DMS114 treated with DMSO at 0.1 percent for 48 hours (cell line): ENCODE data around the gene TANGO2.

Source experiments
- DNase-seq: peaks from one replicate; lab custom pipeline; 2025; ENCODE audit not compliant: unreplicated experiment; lab: John Stamatoyannopoulos, UW

Gene TANGO2

DNA sequence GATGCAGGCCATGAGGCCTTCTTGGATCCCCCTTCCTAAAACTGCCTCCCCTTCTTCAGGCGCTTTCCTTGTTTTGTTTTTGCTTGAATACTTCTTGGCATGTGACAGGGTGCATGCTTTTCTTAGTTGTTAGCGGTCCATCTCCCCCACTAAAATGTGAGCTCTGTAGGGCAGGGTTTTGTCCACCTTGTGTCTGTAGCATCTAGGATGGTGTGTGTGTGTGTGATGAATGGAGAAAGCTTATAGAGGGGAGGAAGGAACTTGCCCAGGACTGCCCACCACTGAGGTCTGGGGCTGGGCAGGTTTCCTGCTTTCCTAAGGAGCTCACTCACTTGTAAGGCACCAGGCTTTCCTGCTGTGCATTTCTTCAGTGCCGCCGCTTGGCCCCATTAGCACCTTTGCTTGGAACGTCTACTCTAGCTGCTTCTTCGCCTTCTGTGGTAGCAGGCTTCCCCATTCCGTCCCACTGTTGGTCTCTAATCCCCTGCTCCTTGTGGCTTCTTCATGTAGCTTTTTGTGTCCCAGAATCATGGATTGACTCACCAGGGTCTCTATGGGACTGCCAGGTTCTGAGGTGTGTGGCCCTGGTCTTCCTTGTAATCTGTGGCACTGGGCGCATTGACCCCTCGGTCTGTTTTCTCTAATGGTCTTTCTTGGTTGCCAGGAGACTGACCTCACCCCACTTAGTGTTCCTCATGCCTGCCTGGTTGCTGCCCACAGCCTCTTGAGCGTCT lies 62.4 kb downstream of the TANGO2 start:
- no peak for DNase-seq

DNA sequence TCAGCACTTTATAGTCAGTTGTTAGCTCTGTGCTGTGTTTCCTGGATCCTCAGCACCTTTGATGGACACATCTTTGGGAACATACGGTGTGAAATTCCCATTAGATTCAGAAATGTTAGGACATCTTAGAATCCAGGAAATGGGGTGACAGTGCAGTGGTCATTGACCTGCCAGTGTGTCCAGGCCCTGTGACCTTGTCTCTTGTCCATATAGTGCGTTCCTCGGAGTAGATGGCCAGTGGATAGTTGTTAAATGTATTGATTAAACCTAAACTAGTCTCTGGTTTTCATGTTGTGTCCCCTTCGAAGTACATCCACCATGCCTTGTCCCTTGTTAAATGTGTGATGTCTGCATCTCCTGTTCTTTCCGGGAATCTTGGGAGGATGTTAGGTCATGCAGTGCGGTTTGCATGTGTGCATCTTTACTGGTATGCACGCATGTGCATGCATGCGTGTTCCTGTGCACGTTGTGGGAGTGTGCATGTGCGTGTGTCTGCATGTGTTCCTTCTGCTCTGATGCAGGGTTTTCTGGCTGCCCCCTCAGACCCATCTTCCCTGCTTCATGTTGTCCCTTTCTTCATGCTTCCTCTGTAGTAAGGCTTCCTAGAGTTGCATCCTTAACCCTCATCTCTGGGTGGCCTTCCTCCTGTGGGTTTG lies 63.1 kb downstream of the TANGO2 start:
- DNase-seq, result no peak

DNA sequence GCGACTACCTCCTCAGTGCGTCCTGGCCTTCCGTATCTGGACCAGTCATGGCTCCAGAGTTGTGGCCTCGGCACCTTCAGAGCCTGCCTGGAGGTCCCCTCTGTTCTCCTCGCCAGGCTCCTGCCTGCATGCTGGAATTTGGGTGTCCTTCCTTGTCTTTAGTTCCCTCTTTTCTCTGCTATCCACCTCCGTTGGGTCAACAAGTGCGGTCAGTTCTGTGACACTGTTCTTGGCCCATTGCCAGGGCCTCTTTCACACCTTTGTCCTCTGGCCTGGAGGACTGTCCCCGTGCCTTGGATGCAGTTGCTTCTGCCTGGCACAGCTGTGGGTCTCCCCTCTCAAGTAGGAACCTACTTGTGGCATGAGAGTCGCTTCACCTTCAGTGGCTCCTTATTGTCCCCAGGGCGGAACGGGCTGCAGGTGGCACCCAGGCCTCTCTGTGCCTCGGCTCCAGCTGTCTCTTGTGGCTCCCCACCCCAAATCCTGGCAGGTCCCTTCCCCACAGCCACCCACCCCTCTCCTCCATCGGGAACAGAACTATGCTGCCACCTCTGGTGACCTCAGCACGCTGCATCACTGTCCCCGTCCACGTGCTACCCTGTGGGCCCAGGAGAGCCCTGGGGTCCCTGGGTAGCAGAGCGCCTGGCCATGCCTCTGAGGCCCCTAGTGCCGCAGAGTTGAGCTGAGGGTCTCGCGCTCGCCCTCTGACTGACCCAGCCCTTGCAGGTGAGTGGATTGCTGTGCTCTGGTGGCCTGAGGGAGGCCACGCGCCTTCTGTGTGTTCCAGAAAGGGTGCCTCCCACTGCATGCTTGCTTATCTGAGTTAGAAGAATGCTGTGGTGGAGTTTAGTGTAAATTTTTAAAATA lies 63.9 kb downstream of the TANGO2 start:
- DNase-seq, result no peak

DNA sequence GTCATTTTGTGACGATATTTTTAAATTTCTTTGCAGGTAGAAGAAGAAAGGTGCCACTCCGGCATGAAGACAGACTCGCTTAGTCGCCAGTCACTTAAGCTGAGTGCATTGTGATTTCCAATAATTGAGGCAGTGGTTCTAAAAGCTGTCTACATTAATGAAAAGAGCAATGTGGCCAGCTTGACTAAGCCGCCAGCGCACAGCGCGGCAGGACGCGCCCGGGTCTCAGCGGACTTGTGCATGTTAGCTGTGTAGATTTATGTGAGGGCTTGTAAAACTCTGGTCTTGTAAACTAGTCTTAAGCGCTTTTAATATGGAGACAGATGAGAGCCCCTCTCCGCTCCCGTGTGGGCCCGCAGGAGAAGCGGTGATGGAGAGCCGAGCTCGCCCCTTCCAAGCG lies 64.7 kb downstream of the TANGO2 start:
- DNase-seq, result no peak

DNA sequence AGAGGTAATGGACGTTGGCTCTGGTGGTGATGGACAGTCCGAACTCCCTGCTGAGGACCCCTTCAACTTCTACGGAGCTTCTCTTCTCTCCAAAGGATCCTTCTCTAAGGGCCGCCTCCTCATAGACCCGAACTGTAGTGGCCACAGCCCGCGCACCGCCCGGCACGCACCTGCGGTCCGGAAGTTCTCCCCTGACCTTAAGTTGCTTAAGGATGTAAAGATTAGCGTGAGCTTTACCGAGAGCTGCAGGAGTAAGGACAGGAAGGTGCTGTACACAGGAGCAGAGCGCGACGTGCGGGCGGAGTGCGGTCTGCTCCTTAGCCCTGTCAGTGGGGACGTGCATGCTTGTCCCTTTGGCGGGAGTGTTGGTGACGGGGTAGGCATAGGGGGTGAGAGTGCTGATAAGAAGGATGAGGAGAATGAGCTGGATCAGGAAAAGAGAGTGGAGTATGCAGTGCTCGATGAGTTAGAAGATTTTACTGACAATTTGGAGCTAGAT lies 65.2 kb downstream of the TANGO2 start:
- DNase-seq, result no peak

DNA sequence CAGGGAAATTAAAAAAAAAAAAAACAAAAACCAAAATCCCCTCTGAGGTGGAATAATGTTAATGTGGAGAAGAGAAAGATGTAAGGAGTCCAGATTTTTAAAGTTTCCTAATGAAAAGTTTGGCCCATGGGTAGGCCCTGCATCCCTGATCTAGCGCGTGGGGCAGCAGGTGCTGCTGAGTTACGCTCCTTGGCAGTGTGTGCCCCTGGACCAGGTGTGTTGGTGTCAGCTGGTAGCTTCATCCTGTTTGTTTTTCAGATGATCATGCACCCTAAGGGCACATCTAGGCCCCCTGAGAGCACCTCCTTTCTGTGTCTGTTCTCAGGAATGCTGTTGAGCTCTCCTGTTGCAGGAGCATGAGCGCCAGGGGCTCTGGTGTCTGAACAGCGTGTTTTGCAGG lies 65.9 kb downstream of the TANGO2 start:
- DNase-seq, result no peak

DNA sequence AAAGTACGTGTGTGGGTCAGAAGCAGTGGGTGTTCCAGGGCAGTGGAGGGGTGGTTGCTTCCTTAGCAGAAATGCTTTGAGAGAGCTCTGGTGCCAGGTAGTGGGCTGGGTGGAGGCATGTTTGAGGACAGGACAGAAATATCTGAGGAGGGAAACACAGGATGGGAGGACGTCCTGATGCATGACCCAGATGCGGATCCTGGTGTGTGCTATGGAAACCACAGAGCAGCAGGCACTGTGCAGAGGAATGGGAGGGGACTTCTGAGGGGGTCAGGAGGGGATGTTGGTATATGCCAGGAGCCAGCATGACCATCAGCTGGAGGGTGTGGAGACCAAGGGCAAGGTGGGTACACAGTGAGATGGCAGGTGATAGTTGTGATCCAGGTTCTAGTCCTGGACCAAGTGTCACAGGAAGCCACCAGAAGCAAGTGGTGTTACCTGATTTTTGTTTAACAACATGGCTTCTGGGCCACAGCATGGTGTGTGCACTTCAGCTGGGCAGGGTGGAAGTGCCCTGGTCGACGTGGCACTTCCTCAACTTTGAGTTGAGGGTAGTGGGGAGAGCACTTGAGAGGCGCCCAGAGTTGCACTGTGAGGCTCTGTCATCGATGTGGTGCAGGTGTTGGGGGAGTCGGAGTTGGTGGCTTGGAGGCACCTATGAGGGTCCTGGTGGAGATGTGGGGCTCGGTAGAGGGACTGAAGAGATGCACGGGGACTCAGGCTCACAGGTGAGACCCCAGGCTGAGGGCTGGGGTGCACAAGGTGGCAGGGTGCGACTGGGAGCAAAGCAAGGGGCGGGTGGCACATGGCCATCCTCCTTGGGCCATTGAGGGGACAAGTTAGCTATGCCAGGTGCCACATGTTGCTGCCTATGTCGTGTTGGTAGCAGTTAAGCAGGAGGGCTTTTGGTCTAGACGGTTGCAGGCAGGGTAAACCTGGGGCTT lies 66.7 kb downstream of the TANGO2 start:
- no peak for DNase-seq

DNA sequence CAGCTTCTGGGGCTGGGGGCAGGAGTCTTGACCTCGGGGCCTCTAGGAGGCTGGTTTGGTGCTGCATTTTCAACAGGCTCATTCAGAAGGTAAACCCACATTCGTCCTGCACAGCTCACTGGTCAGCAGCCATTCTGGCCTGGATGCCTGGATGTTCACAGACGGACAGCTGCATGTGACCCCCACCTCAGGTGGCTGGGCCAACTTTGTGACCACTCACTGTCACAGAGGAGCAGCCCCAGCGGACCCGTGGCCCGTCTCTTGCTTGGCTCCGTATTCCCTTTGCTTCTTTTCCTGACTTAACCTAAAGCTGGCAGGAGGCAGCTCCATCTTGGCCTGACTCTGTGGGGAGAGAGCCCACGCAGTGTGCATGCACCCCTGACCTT lies 67.3 kb downstream of the TANGO2 start:
- DNase-seq, result no peak

DNA sequence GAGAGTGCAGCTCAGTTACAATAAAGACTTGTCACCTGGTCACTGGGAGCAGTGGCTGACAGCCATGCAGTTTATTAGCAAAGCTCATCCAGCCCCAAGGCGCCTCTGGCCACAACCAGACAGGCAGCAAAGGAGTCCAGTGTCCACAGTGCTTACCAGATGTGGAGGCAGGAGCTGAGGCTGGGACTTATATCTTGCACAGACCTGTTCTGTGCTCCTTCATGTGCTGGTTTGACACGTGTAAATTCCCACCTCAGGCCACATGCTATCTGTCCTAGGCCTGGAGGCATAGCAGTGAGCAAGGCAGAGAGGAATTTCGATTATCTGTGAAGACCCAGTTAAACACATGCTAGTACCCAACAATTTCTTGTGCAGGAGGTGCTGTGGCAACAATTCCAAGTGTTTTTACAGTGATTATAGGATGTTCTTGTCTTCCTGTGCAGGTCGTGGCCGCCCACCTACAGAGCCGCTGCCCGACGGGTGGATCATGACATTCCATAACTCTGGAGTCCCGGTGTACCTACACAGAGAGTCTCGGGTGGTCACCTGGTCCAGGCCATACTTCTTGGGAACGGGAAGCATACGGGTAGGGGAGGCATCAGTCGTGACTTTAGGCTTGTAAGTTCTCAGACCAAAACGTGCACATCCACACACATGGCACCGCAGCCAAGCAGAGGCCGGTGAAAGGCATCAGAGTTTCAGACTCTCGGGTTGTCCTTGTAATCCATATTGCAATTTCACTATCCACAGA lies 68.5 kb downstream of the TANGO2 start:
- DNase-seq, result no peak

DNA sequence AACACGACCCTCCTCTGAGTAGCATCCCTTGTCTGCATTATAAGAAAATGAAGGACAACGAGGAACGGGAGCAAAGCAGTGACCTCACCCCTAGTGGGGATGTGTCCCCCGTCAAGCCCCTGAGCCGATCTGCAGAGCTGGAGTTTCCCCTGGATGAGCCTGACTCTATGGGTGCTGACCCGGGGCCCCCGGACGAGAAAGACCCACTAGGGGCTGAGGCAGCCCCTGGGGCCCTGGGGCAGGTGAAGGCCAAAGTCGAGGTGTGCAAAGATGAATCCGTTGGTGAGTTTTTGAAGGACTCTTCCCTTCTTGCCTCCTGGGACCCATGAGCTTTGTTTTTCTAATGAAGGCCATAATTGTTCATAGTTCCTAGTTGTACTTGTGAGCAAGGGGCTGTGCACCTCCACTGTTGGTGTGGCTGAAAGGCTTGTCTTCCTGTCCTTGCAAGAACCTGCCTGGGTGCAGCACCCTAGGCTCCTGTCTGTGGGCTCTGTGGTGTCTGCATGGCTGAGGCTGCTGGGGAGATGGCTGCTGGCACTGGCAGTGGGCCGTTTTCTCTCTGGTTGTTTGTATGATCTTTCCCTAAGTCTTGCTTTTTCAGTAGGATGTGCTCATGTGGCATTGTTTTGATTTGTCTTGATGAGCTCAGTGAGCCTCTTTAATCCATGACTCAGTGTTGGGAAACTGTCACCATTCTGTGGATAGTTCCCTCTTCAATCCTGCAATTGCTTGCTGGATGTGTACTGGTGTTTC lies 69.2 kb downstream of the TANGO2 start:
- no peak for DNase-seq

DNA sequence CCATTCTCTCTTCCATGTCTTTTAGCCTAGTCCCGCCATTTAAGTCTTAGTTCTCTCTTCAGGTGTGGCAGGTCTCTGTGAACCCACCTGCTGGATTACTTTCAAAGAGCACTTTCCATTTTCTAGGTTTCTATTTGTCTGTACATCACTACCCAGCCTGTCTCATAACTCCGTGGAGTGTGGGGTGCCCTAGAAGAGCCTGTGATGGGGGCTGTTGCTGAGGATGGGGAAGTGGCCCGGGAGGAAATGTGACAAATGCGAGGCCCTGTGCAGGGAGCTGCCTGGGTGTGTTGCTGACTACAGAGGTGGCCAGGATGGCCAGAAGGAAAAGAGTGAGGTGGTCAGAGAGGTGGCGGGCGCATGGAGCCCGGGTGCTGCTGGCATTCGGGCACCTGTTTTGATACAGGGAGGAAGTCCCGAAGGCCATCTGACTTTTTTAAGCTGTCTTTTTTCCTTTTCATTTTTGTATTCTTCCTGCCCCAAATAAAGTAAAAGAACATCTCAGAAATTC lies 69.9 kb downstream of the TANGO2 start:
- no peak for DNase-seq

DNA sequence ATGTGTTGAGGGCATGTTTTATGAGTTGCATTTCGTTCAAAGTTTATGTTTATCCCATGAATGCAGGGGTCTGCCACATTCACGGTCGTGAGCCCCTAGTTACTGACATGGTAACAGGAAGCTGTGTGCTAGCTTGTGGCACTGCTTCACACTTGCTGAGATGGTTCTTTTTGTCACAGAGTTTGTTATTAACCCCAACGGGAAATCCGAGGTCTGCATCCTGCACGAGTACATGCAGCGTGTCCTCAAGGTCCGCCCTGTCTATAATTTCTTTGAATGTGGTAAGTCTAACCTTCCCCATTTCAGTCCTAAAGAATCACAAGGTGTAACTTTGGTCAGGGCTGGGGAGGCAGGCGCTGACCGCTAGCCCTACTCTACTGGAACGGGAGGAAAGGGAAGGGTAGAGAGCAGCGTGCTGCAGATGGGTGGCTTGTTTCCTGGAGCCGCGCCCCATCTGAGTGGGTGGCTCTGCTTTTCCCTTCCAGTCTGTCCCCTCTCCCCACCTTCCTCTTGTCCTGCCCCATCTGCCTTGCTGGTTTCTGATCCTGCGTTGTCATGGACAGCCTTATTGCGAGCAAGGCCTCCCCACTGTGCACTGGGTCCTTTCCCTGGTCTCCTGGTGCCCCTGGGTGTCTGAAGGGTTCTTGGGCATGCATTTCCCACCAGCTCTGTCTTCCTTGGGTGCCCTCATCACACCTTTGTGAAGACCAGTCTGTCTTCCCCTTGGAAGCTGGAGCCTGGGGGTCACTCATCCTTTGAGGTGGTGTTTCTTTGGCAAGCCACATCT lies 71.0 kb downstream of the TANGO2 start:
- no peak for DNase-seq

DNA sequence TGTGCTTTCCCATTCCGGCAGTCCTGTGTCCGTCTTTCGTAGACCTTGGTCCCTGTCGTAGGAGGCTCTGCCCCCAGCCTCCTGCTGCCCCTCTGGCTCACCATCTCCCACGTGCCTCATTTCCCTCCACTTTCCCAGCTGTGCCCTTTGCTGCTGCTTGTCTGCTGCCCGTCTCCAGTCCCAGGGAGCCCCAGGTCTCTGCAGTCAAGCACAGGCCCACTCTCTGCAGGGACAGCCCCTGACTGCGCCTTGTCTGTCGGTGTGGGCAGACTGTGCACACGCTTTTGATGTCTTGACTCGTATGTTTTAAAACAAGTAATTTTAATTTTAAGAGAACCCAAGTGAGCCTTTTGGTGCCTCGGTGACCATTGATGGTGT lies 71.6 kb downstream of the TANGO2 start:
- no peak for DNase-seq

DNA sequence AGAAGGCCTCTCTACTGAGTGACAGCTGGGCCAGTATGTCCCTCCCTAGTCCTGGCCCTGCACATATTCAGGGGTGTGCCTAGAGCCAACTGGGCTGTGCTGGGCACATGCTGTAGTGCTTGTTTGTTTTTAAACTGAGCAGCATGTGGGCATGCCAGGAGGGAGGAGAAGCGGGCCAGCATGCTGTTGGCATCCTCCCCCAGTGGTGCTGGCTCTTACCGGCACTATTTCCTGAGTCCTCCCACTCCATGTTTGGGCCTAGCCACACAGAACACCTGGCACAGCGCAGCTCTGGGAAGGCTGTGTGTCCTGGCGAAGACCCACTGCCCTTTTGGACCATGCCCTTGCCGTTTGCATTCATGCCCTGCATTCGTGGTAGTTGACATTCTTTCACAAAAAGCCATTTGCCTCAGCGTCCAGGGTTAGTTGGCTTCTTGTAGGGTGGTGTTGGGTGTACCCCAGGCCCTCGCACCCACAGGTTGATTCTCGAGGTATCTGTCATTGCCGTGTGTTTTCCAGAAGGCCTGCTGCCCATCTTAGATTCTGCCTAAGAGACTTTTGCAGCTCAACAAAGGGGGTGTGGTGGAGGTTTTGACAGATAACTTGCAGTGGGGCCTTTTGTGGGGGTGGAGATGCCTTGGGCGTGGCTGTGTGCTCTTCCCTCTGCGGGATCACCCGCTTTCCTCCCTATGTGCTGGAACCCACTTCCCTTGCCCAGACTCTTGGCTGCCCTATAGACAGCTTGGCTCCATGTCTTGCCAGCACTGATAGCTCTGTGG lies 72.7 kb downstream of the TANGO2 start:
- no peak for DNase-seq

DNA sequence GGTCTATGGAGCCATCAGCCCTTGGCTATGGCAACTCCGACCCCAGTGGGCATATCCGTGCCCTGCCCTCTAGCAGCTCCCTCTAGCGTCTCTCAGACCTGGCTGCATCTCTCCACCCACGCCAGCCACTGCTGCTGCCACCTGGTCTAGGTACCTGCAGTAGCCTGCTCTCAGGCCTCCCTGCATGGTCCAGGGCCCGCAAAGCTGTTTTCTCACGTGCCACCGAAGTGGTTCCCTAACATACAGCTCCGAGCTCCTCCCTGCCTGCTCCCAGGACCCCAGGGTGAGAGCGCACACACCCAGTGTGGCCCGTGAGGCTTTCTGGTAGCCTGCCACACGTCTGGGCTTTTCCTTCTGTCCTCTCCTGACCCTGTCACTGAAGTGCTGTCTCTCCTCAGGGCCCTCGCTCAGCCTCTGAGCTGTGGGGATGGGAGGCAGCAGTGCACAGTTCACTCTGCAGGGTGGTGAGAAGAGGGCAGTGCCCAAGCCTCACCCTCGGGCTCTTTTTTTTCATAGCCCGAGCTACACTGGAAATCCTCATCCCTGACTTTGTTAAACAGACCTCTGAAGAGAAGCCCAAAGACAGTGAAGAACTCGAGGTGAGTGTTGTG lies 73.4 kb downstream of the TANGO2 start:
- no peak for DNase-seq

DNA sequence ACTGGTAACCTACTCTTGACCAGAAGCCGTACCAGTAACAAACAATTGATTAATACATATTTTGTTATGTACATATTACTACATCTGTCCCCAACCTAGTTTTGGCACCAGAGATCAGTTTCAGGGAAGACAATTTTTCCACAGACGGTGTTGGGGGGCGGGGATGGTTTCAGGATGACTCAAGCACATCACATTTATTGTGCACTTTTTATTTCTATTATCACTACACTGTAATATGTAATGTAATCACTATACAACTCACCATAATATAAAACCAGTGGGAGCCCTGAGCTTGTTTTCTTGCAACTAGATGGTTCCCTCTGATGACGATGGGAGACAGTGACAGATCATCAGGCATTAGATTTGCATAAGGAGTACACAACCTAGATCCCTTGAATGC lies 74.6 kb downstream of the TANGO2 start:
- no peak for DNase-seq
